Muscle of leg (tissue), 11 donors: ENCODE measurements around the gene PKD2L1. TPM values are rescaled to one million over a fixed set of nuclear protein-coding genes. Genes with fewer than 3 reads are reported as not detected.

Source experiments
- DNase-seq: peaks from one replicate; pipeline ENCODE4 v3.0.0; 2013
- H3K27ac ChIP-seq: one replicate; pipeline ENCODE4 v1.5.1; 2013; ENCODE audit warnings: mild to moderate bottlenecking, low read length, control low read depth
- H3K27me3 ChIP-seq: one replicate; pipeline ENCODE4 v1.6.1; 2013; ENCODE audit warnings: low read length; ENCODE audit not compliant: control insufficient read depth, insufficient read depth
- H3K36me3 ChIP-seq: one replicate; pipeline ENCODE4 v1.6.1; 2013; ENCODE audit warnings: low read length; ENCODE audit not compliant: control insufficient read depth, insufficient read depth
- H3K4me1 ChIP-seq: one replicate; pipeline ENCODE4 v1.6.1; 2013; ENCODE audit warnings: low read length; ENCODE audit not compliant: control insufficient read depth, insufficient read depth
- H3K4me3 ChIP-seq: one replicate; pipeline ENCODE4 v1.5.1; 2013; ENCODE audit warnings: low read length, control low read depth
- H3K9me3 ChIP-seq: replicated peaks from 2 replicates; pipeline ENCODE4 v1.6.1; 2013; ENCODE audit warnings: low read depth, low read length; ENCODE audit not compliant: control insufficient read depth
- WGBS: methylation state at CpG from one replicate; pipeline ENCODE4 v1.1.5; 2013; ENCODE audit warnings: missing lambda C conversion rate; ENCODE audit not compliant: insufficient coverage; 5-methylcytosine and 5-hydroxymethylcytosine counted together
- polyA plus RNA-seq, 8 donors: library from polyadenylated mRNA; unstranded; fragments of 120-200 nt; gene quantifications; one replicate each; pipeline versions ENCODE4 v1.2.1 to v1.2.3, GENCODE V29; 2013; ENCODE audit warnings: inconsistent platforms in 1 of 8, low replicate concordance in 1 of 8; ENCODE audit not compliant: insufficient read length in 8 of 8, insufficient read depth in 1 of 8
- total RNA-seq: library from RNA; stranded (reverse); fragments of 120-200 nt; gene quantifications from one replicate; pipeline ENCODE4 v1.2.4, GENCODE V29; 2013

PKD2L1 gene
- total and polyA plus RNA-seq, 9 donors: 0.04 to 0.32 (median 0.11) TPM; not detected in 2

DNA sequence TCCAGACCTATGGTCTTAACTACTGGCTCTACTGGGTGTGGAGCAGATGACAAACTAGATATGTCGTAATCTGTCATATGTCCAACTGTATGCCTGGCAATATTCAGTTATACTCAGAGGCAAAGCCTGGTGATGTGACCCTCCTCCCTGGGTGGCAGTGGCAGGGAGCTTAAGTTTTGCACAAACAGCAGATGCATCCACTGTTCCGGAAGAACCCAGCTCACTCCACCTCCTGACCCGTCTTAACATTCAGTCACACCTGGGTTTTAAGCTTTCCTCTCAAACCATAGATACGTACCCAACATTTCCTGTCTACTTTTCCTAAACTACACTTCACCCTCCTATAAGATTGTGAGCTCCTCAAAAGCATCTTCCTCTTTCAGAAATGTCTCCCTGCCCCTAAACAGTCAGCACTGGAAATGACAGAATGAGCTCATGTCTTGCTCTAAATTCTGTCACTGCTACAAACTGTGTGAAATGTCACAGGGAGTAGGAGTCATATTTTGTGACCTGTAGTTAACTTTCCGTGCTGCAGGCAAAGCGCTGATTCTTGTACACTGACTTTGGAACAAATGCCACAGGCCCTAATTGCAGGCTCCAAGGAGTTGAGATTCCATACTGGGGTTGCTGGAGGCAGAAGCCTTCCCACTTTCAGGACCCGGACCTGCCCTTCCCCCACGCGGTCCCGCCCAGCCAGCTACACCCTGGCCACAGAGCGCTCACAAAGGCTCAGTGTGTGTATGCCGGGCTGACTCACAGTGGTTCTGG, 40.9 kb upstream of the PKD2L1 start:
- H3K9me3 ChIP-seq: no peaks in the 10 kb centered on the region
- H3K4me1 ChIP-seq: peaks cover 27% of the 10 kb centered on the region
- H3K27ac ChIP-seq: peak overlapping the region; percentile 62
- H3K4me3 ChIP-seq: no peak overlapping the region
- no peaks in the 10 kb centered on the region for H3K36me3 ChIP-seq
- 45% methylated on average over 8 of the region's 12 CpGs for WGBS
- no peaks in the 10 kb centered on the region for H3K27me3 ChIP-seq
- DNase-seq: peak; percentile 55

GRCh38 chr10:100368721-100369120, 38.7 kb upstream of the PKD2L1 start:
- H3K4me1 ChIP-seq: peaks cover 15% of the 10 kb centered on the region
- no peak overlapping the region for H3K4me3 ChIP-seq
- H3K9me3 ChIP-seq: no peaks in the 10 kb centered on the region
- no peaks in the 10 kb centered on the region for H3K36me3 ChIP-seq
- no peak for DNase-seq
- H3K27ac ChIP-seq: no peak overlapping the region
- no peaks in the 10 kb centered on the region for H3K27me3 ChIP-seq

DNA sequence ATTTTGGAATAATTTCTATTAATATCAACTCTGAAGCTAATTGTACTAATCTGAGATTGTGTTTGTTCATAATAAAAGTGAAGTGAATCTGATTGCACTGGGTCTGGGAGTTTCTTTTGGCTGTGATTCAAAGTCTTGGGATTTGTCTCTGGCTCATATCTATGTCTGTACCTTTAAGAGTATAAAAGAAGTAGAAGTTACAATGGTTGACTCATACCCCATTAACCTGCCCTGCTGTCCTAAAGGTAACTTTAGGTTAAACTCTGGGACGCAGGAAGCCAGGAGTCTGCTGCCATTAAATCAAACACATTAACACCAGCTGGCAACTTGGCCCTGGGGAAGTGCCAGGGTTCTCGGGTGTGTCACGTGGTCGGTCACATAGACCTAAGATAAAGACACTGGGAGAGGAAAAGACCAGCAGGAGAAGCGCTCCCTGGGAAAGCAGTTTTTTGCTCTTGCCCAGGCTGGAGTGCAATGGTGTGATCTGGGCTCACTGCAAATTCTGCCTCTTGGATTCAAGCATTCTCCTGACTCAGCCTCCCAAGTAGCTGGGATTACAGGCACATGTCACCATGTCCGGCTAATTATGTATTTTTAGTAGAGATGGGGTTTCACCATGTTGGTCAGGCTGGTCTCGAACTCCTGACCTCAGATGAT, 34.8 kb upstream of the PKD2L1 start:
- no peaks in the 10 kb centered on the region for H3K4me1 ChIP-seq
- DNase-seq: peak; percentile 56
- H3K36me3 ChIP-seq: peaks cover 13% of the 10 kb centered on the region
- H3K4me3 ChIP-seq: no peak overlapping the region
- H3K27me3 ChIP-seq: no peaks in the 10 kb centered on the region
- 51% methylated on average over 4 of the region's 7 CpGs for WGBS
- H3K27ac ChIP-seq: no peak overlapping the region
- no peaks in the 10 kb centered on the region for H3K9me3 ChIP-seq

- Histone ChIP-seq H3K36me3 (peaks cover 15% of the 10 kb centered on the region), H3K4me3 (no peak overlapping the region), H3K27ac (no peak overlapping the region), H3K4me1 (no peaks in the 10 kb centered on the region), H3K9me3 (no peaks in the 10 kb centered on the region), H3K27me3 (no peaks in the 10 kb centered on the region)
- no peak for DNase-seq
- 44% methylated on average over 3 of the region's 3 CpGs for WGBS
Observed at GRCh38 chr10:100364175-100364574, 34.1 kb upstream of the PKD2L1 start.

- no peaks in the 10 kb centered on the region for H3K9me3 ChIP-seq
- H3K27ac ChIP-seq: no peak overlapping the region
- DNase-seq: no peak
- peaks cover 15% of the 10 kb centered on the region for H3K36me3 ChIP-seq
- 62% methylated on average over 3 of the region's 6 CpGs for WGBS
- no peaks in the 10 kb centered on the region for H3K27me3 ChIP-seq
- no peak overlapping the region for H3K4me3 ChIP-seq
- no peaks in the 10 kb centered on the region for H3K4me1 ChIP-seq
Observed at GRCh38 chr10:100362570-100363496, 32.8 kb upstream of the PKD2L1 start.

- H3K27me3 ChIP-seq: no peaks in the 10 kb centered on the region
- no peak overlapping the region for H3K27ac ChIP-seq
- DNase-seq: no peak
- no peaks in the 10 kb centered on the region for H3K9me3 ChIP-seq
- H3K4me3 ChIP-seq: no peak overlapping the region
- H3K36me3 ChIP-seq: peaks cover 30% of the 10 kb centered on the region
- WGBS: 70% methylated on average over 2 of the region's 6 CpGs
- no peaks in the 10 kb centered on the region for H3K4me1 ChIP-seq
Observed at GRCh38 chr10:100360234-100360633, 30.2 kb upstream of the PKD2L1 start.

GRCh38 chr10:100359529-100360150, 29.6 kb upstream of the PKD2L1 start:
- 6% methylated on average over 2 of the region's 3 CpGs for WGBS
- no peak overlapping the region for H3K27ac ChIP-seq

DNA sequence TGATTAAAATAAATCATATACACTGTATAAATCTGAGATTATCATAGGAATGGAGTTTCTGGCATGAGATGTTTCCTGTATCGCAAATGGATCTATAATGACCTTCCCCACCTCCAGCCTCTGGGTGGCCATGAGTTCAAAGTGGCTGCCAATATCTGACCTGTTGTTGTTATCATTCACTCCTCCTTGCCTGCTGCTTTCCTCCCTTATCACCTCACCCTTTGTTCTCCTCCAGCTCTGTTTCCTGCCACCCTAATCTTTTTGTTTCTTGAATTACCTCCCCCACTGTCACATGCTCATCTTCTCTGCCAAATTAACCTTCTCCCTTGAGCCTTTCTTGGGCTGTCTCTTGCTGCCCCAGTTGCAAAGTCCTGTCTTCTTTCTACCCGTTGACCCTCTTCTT, 29.0 kb upstream of the PKD2L1 start:
- 40% methylated on average over 1 of the region's 2 CpGs for WGBS
- H3K27me3 ChIP-seq: no peaks in the 10 kb centered on the region
- peaks cover 37% of the 10 kb centered on the region for H3K36me3 ChIP-seq
- H3K9me3 ChIP-seq: no peaks in the 10 kb centered on the region
- no peaks in the 10 kb centered on the region for H3K4me1 ChIP-seq
- no peak overlapping the region for H3K27ac ChIP-seq
- no peak overlapping the region for H3K4me3 ChIP-seq
- DNase-seq: no peak

More at GRCh38 chr10:100359529-100360150, 29.6 kb upstream of the PKD2L1 start:
- Histone ChIP-seq H3K4me3 (no peak overlapping the region), H3K4me1 (no peaks in the 10 kb centered on the region), H3K36me3 (peaks cover 32% of the 10 kb centered on the region), H3K27me3 (no peaks in the 10 kb centered on the region), H3K9me3 (no peaks in the 10 kb centered on the region)
- no peak for DNase-seq

GRCh38 chr10:100357059-100357858, 27.2 kb upstream of the PKD2L1 start:
- WGBS: no CpG with 5 or more reads among the region's 4 CpGs
- no peak for DNase-seq
- Histone ChIP-seq H3K4me3 (no peak overlapping the region), H3K36me3 (peaks cover 52% of the 10 kb centered on the region), H3K4me1 (no peaks in the 10 kb centered on the region), H3K9me3 (no peaks in the 10 kb centered on the region), H3K27me3 (no peaks in the 10 kb centered on the region), H3K27ac (no peak overlapping the region)
